OCI-LY1 (cell line): ENCODE data around the gene RGCC.

Source experiments
- H2AFZ ChIP-seq: fragments of 200-600 bp; sonication (generic), shearing (Covaris generic); 2 replicates; pipeline ENCODE4 v1.6.0; 2014; ENCODE audit warnings: antibody characterized with exemption, mild to moderate bottlenecking, low read length
- H3F3A ChIP-seq: fragments of 200-600 bp; sonication (generic), shearing (Covaris generic); 2 replicates; pipeline ENCODE4 v1.6.0; 2014; ENCODE audit warnings: mild to moderate bottlenecking, antibody characterized with exemption, low read length, moderate library complexity; ENCODE audit not compliant: insufficient read depth
- H3K27ac ChIP-seq: fragments of 200-600 bp; sonication (generic); 2 replicates; pipeline ENCODE4 v1.5.1; 2014; ENCODE audit warnings: low read length, mixed run types, mild to moderate bottlenecking, low read depth; ENCODE audit not compliant: poor library complexity, severe bottlenecking
- H3K27me3 ChIP-seq: fragments of 200-600 bp; sonication (generic); 2 replicates; pipeline ENCODE4 v1.6.0; 2014; ENCODE audit warnings: antibody characterized with exemption, mild to moderate bottlenecking, low read length, moderate library complexity; ENCODE audit not compliant: insufficient read depth
- H3K36me3 ChIP-seq: fragments of 200-600 bp; sonication (generic); 2 replicates; pipeline ENCODE4 v1.6.1; 2014; ENCODE audit warnings: mild to moderate bottlenecking, antibody characterized with exemption, low read length, moderate library complexity, mixed read lengths; ENCODE audit not compliant: insufficient read depth
- H3K4me1 ChIP-seq: fragments of 200-600 bp; sonication (generic); 2 replicates; pipeline ENCODE4 v1.5.1; 2014; ENCODE audit warnings: mild to moderate bottlenecking, low read length, moderate library complexity; ENCODE audit not compliant: insufficient read depth, severe bottlenecking
- H3K4me2 ChIP-seq: fragments of 200-600 bp; sonication (generic), shearing (Covaris generic); 2 replicates; pipeline ENCODE4 v1.6.1; 2014; ENCODE audit warnings: low read length
- H3K4me3 ChIP-seq: fragments of 200-600 bp; sonication (generic); 2 replicates; pipeline ENCODE4 v1.5.1; 2014; ENCODE audit warnings: low read length, low read depth, mild to moderate bottlenecking, mixed read lengths; ENCODE audit not compliant: poor library complexity, severe bottlenecking
- H3K79me2 ChIP-seq: fragments of 200-600 bp; shearing (Covaris generic); 2 replicates; pipeline ENCODE4 v1.6.1; 2016; ENCODE audit warnings: mixed run types, low read length, mixed read lengths; ENCODE audit not compliant: insufficient read depth
- H3K9ac ChIP-seq: fragments of 200-600 bp; sonication (generic), shearing (Covaris generic); 2 replicates; pipeline ENCODE4 v1.6.1; 2014; ENCODE audit warnings: mild to moderate bottlenecking, low read length, mixed read lengths
- H3K9me2 ChIP-seq: fragments of 200-600 bp; sonication (generic), shearing (Covaris generic); 2 replicates; pipeline ENCODE4 v1.6.1; 2014; ENCODE audit warnings: low read depth, mild to moderate bottlenecking, low read length, mixed read lengths
- H3K9me3 ChIP-seq: fragments of 200-600 bp; shearing (Covaris generic); 2 replicates; pipeline ENCODE4 v1.6.1; 2014; ENCODE audit warnings: low read length, mixed read lengths
- H4K20me1 ChIP-seq: fragments of 200-600 bp; sonication (generic), shearing (Covaris generic); 2 replicates; pipeline ENCODE4 v1.6.0; 2016; ENCODE audit warnings: mild to moderate bottlenecking, low read length; ENCODE audit not compliant: insufficient read depth
- CTCF ChIP-seq: fragments of 200-600 bp; sonication (generic), shearing (Covaris generic); IDR thresholded peaks from 2 replicates; pipeline ENCODE4 v1.5.1; 2017; ENCODE audit warnings: mild to moderate bottlenecking, antibody characterized with exemption, low read length, moderate library complexity, mixed read lengths
- EZH2 ChIP-seq: fragments of 200-600 bp; sonication (generic), shearing (Covaris generic); IDR thresholded peaks from 2 replicates; pipeline ENCODE4 v1.8.0; 2017; ENCODE audit warnings: borderline replicate concordance, mixed run types, mild to moderate bottlenecking, antibody characterized with exemption, low read length, moderate library complexity, mixed read lengths

Gene RGCC

GRCh38 chr13:41434831-41435520, 22.4 kb upstream of the RGCC start:
- Histone ChIP-seq H2AFZ (no peak overlapping the region), H3K79me2 (no peaks in the 10 kb centered on the region), H3K27me3 (no peaks in the 10 kb centered on the region), H3K9me2 (no peaks in the 10 kb centered on the region), H3K36me3 (no peaks in the 10 kb centered on the region), H3F3A (no peaks in the 10 kb centered on the region), H3K4me2 (no peak overlapping the region), H4K20me1 (no peaks in the 10 kb centered on the region), H3K4me3 (no peak overlapping the region), H3K4me1 (no peaks in the 10 kb centered on the region), H3K9ac (no peak overlapping the region), H3K9me3 (no peaks in the 10 kb centered on the region), H3K27ac (no peak overlapping the region)
- no peak for TF ChIP-seq CTCF
- no peak for TF ChIP-seq EZH2

DNA sequence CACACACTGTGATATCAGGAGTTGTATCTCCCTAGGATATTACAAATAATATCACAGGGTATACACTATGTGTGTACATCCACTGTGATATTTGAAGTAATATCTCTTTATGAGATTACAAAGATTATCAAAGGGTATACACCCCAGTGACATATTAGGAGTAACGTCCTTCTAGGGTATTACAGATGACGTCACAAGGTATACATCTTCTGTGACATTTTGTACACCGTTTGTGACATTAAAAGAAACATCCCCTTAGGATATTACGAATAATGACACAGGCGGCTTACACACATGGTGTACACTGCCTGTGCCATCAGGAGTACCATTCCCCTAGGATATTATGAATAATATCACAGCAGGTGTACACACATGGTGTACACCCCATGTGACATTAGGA, 13.4 kb upstream of the RGCC start:
- no peaks in the 10 kb centered on the region for H3K9me2 ChIP-seq
- 0 out of 2 replicates have a peak, but pooled peaks cover under 1% of the 10 kb centered on the region for H3K9me3 ChIP-seq
- H3K4me2 ChIP-seq = no peak overlapping the region
- no peaks in the 10 kb centered on the region for H3K27me3 ChIP-seq
- H4K20me1 ChIP-seq = no peaks in the 10 kb centered on the region
- no peak for TF ChIP-seq EZH2
- no peak for TF ChIP-seq CTCF
- H3K79me2 ChIP-seq = no peaks in the 10 kb centered on the region
- no peak overlapping the region for H3K4me3 ChIP-seq
- no peaks in the 10 kb centered on the region for H3K4me1 ChIP-seq
- H3K27ac ChIP-seq = no peak overlapping the region
- H2AFZ ChIP-seq = no peak overlapping the region
- H3K9ac ChIP-seq = no peak overlapping the region
- H3K36me3 ChIP-seq = no peaks in the 10 kb centered on the region
- no peaks in the 10 kb centered on the region for H3F3A ChIP-seq

DNA sequence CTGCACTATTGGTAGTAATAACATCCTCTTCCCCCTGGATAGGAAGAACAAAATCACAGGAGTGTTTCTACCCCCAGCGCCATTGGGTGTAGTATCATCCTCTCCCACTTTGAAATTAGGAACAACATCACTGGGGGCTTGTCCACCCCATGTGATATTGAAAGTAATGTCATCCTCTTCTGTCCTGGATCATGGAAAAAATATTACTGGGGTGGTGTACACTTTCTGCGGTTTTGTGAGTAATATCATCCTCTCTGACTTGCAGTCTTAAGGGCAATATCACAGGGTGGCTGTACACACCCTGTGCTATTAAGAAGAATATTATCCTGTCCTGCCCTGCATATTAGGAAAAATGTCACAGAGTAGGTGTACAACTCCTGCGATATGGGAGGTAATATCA, 4.9 kb upstream of the RGCC start:
- Histone ChIP-seq H3K36me3 (0 out of 2 replicates have a peak, but pooled peaks cover under 1% of the 10 kb centered on the region), H4K20me1 (no peaks in the 10 kb centered on the region), H2AFZ (no peak overlapping the region), H3K9me3 (0 out of 2 replicates have a peak, but pooled peaks cover 2% of the 10 kb centered on the region), H3K9ac (no peak overlapping the region), H3K4me2 (no peak overlapping the region), H3K4me1 (peaks cover 8% of the 10 kb centered on the region), H3F3A (no peaks in the 10 kb centered on the region), H3K4me3 (no peak overlapping the region), H3K9me2 (no peaks in the 10 kb centered on the region), H3K27ac (no peak overlapping the region), H3K27me3 (no peaks in the 10 kb centered on the region), H3K79me2 (no peaks in the 10 kb centered on the region)
- TF ChIP-seq EZH2 (no peak), CTCF (no peak)
